Measurements from ENCODE around the gene KIF17. TPM values are rescaled to one million over a fixed set of nuclear protein-coding genes. Genes with fewer than 3 reads are reported as not detected.

The KIF17 gene
- polyA plus RNA-seq, 1 of the 3 experiments (the other 2 are of a cell fraction) = 4.3 TPM

DNA sequence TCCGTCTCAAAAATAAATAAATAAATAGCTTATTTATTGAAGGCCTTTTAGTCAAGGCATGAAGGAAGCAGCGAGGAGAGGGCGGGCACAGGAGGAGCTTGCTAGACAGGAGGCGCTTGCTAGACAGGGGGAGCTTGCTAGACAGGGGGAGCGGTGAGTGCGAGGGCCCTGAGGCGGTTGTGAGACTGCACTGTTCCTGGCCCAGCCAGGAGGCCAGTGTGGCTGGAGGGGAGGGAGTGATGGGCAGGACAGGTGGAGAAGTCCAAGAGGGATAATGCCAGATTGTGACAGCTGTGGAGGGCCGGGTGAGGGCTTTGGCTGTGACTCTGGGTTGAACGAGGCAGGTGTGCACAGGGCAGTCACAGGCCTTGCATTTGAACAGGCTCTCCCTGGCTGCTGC lies 18.2 kb downstream of the KIF17 start:
- no peak overlapping the region for H2AFZ ChIP-seq (ENCODE audit: low read depth)

DNA sequence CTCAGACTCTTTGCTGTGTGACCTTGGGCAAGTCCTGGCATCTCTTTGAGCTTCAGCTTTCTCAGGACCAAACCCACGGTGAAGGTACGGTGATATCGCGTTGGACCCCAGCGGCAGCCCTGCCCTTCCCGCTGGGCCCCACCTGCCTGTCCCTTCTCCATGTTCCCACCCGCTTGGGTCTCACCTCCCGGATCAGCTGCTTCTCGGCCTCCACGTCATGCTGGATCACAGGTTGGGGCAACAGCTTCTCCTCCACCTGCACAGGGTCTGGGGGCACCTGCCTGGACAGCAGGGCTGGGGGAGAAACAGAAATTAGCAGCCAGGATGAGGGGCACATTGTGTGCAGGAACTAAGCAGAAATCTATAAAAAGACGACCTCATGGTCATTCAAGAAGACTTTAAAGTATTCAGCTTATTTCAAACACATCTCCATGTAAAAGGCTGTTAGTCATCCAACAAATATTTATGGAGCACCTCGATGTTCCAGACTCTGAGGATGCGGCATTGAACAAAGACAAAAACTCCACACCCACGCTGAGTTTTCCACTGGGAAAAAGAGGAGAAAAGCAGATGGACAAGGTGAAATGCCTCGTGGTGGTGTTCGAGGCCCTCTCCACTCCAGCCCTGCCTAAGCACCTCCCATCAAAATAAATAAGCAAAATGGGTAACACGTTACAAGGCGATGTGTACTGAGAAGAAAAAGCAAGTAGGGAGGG lies 19.5 kb downstream of the KIF17 start:
- Histone ChIP-seq H3K9me2 (no peaks in the 10 kb centered on the region), H3K27me3 (ENCODE audit: insufficient read depth) (no peaks in the 10 kb centered on the region), H3K36me3 (replicated peaks in 1 of 2; ENCODE audit: control insufficient read depth in 1 of 2, insufficient read depth in 2 of 2, low read length in 1 of 2) (no peaks in the 10 kb centered on the region), H2AFZ (ENCODE audit: low read depth) (peak overlapping the region; percentile 91), H3K9ac (peak overlapping the region; percentile 73; the same call in 1 of the 2 replicates), H3K4me1 (ENCODE audit: control insufficient read depth in 1 of 2, insufficient read depth in 2 of 2, low read depth in 1 of 2, low read length in 1 of 2) (peaks cover 3 to 21% of the 10 kb centered on the region in 2 experiments; a peak in 3 of 4 replicates), H4K20me1 (ENCODE audit: insufficient read depth) (no peaks in the 10 kb centered on the region), H3K9me3 (no peaks in the 10 kb centered on the region), H3K27ac (ENCODE audit: low read depth in 2 of 2, low read length in 1 of 2) (peak overlapping the region in 1 of 2 experiments; percentile 95; a peak in 2 of 4 replicates), H3K4me2 (peak overlapping the region; percentile 97), H3F3A (replicated peaks; ENCODE audit: insufficient read depth) (peaks cover 9% of the 10 kb centered on the region), H3K79me2 (ENCODE audit: insufficient read depth) (no peaks in the 10 kb centered on the region), H3K4me3 (ENCODE audit: low read depth in 2 of 2, low read length in 1 of 2) (no peak overlapping the region; a peak in 1 of 4 replicates)
- peak; percentile 61; the same call in 1 of the 2 replicates for TF ChIP-seq FOSL2 (IDR thresholded peaks at IDR 0.05; ENCODE audit: borderline replicate concordance, low read depth)
- 0 out of 2 replicates have a peak, but pooled peaks have one; percentile 10 for TF ChIP-seq TAF1 (IDR thresholded peaks at IDR 0.05; ENCODE audit: borderline replicate concordance, low read depth, low read length)
- no peak; the same call in 1 of the 2 replicates for TF ChIP-seq TCF12 (IDR thresholded peaks at IDR 0.05)
- WGBS (ENCODE audit: low lambda C conversion rate) = 64% methylated on average over 15 of the region's 18 CpGs
- ChIA-PET POLR2A (no interaction called here), CTCF (interaction anchor here (1.0 to 7.0 kb wide), 7 partner anchors 10 to 514 kb away, joined by 3 to 127 read pairs (median 7); no protein-coding TSS in a partner anchor)
- no peak for DNase-seq

More for the DNA sequence above, 18.2 kb downstream of the KIF17 start:
- CTCF ChIA-PET = interaction anchor here (0.7 to 7.0 kb wide), 4 partner anchors 12 to 518 kb away, joined by 3 to 127 read pairs (median 3); no protein-coding TSS in a partner anchor
- H3F3A ChIP-seq (replicated peaks; ENCODE audit: insufficient read depth) = peaks cover 9% of the 10 kb centered on the region
- WGBS (ENCODE audit: low lambda C conversion rate) = 91% methylated on average over 9 of the region's 9 CpGs
- H3K4me3 ChIP-seq (ENCODE audit: low read depth in 2 of 2, low read length in 1 of 2) = no peak overlapping the region
- no peaks in the 10 kb centered on the region for H3K27me3 ChIP-seq (ENCODE audit: insufficient read depth)
- H3K9me2 ChIP-seq = no peaks in the 10 kb centered on the region
- H3K27ac ChIP-seq (ENCODE audit: low read depth in 2 of 2, low read length in 1 of 2) = no peak overlapping the region
- no peak overlapping the region for H3K4me2 ChIP-seq
- peaks cover 3 to 21% of the 10 kb centered on the region in 2 experiments; a peak in 3 of 4 replicates for H3K4me1 ChIP-seq (ENCODE audit: control insufficient read depth in 1 of 2, insufficient read depth in 2 of 2, low read depth in 1 of 2, low read length in 1 of 2)
- no peaks in the 10 kb centered on the region for H4K20me1 ChIP-seq (ENCODE audit: insufficient read depth)
- TF ChIP-seq, protein P1, sequence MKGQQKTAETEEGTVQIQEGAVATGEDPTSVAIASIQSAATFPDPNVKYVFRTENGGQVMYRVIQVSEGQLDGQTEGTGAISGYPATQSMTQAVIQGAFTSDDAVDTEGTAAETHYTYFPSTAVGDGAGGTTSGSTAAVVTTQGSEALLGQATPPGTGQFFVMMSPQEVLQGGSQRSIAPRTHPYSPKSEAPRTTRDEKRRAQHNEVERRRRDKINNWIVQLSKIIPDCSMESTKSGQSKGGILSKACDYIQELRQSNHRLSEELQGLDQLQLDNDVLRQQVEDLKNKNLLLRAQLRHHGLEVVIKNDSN (IDR thresholded peaks at IDR 0.05; ENCODE audit: borderline replicate concordance, low read depth) = no peak
- no peak for TF ChIP-seq POLR2AphosphoS5 (IDR thresholded peaks at IDR 0.05; ENCODE audit: low read depth, low read length)
- no peak for TF ChIP-seq FOXM1 (IDR thresholded peaks at IDR 0.05; ENCODE audit: low read depth)
- TF ChIP-seq NFIC (IDR thresholded peaks at IDR 0.05; ENCODE audit: borderline replicate concordance) = no peak
- TF ChIP-seq CHD2 (IDR thresholded peaks at IDR 0.05; ENCODE audit: low read length, partially characterized antibody) = no peak
- TF ChIP-seq YY1 (IDR thresholded peaks at IDR 0.05; ENCODE audit: low read depth) = no peak
- TF ChIP-seq TAF1 (IDR thresholded peaks at IDR 0.05; ENCODE audit: borderline replicate concordance, low read depth, low read length) = no peak
- no peak for TF ChIP-seq ELF1 (IDR thresholded peaks at IDR 0.05)
- no peak for TF ChIP-seq GATA2 (CRISPR knock-in tag; IDR thresholded peaks at IDR 0.05)
- TF ChIP-seq EZH2phosphoT487 (IDR thresholded peaks at IDR 0.05; ENCODE audit: borderline replicate concordance, low read depth) = no peak
- no peak for TF ChIP-seq RCOR1 (IDR thresholded peaks at IDR 0.05; ENCODE audit: low read length)
- TF ChIP-seq TEAD4 (IDR thresholded peaks at IDR 0.05; ENCODE audit: borderline replicate concordance, insufficient read depth) = no peak
- TF ChIP-seq, protein P2, sequence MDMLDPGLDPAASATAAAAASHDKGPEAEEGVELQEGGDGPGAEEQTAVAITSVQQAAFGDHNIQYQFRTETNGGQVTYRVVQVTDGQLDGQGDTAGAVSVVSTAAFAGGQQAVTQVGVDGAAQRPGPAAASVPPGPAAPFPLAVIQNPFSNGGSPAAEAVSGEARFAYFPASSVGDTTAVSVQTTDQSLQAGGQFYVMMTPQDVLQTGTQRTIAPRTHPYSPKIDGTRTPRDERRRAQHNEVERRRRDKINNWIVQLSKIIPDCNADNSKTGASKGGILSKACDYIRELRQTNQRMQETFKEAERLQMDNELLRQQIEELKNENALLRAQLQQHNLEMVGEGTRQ (IDR thresholded peaks at IDR 0.05; ENCODE audit: borderline replicate concordance, low read depth, low read length) = no peak
- TF ChIP-seq, protein P3, sequence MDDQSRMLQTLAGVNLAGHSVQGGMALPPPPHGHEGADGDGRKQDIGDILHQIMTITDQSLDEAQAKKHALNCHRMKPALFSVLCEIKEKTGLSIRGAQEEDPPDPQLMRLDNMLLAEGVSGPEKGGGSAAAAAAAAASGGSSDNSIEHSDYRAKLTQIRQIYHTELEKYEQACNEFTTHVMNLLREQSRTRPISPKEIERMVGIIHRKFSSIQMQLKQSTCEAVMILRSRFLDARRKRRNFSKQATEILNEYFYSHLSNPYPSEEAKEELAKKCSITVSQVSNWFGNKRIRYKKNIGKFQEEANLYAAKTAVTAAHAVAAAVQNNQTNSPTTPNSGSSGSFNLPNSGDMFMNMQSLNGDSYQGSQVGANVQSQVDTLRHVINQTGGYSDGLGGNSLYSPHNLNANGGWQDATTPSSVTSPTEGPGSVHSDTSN (IDR thresholded peaks at IDR 0.05) = no peak
- no peak for TF ChIP-seq RFX5 (IDR thresholded peaks at IDR 0.05; ENCODE audit: low read length)
- TF ChIP-seq SMC3 (IDR thresholded peaks at IDR 0.05; ENCODE audit: low read depth, low read length) = no peak
- TF ChIP-seq JUND (IDR thresholded peaks at IDR 0.05) = no peak
- no peak for TF ChIP-seq FOSL2 (IDR thresholded peaks at IDR 0.05; ENCODE audit: borderline replicate concordance, low read depth)
- no peak for TF ChIP-seq NRF1 (IDR thresholded peaks at IDR 0.05; ENCODE audit: low read depth, low read length)
- no peak for TF ChIP-seq SIN3A (IDR thresholded peaks at IDR 0.05; ENCODE audit: borderline replicate concordance, low read depth, low read length)
- no peaks in the 10 kb centered on the region for H3K9me3 ChIP-seq
- H3K9ac ChIP-seq = no peak overlapping the region
- no peaks in the 10 kb centered on the region for H3K36me3 ChIP-seq (replicated peaks in 1 of 2; ENCODE audit: control insufficient read depth in 1 of 2, insufficient read depth in 2 of 2, low read length in 1 of 2)
- no peak for DNase-seq
- POLR2A ChIA-PET = no interaction called here
- no peaks in the 10 kb centered on the region for H3K79me2 ChIP-seq (ENCODE audit: insufficient read depth)

All from SK-N-SH (cell line).